ENCODE data around the gene TPRG1L.

TPRG1L gene

GRCh38 chr1:3630161-3630611 lies 5.4 kb downstream of the TPRG1L start:
- DNase-seq, result no peak

DNA sequence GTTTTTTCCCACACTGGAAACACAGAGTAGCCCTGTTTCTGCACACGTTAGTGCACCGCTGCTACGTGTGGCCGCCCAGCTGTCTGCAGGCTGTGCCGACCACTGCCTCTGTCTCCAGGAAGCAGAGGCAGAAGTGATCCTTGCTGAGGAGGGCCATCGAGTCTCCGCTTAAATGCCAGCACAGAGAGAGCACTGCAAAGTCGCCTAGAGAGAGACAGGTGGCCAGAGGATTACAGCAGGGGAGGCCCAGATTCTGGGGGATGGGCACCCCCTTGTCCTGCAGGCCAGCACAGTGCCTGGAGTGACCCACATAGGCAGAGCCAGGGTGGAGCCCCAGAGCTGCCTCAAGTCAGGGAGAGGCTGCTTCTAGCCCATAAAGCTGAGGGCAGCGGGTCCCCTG lies 6.1 kb downstream of the TPRG1L start:
- DNase-seq, result no peak

DNA sequence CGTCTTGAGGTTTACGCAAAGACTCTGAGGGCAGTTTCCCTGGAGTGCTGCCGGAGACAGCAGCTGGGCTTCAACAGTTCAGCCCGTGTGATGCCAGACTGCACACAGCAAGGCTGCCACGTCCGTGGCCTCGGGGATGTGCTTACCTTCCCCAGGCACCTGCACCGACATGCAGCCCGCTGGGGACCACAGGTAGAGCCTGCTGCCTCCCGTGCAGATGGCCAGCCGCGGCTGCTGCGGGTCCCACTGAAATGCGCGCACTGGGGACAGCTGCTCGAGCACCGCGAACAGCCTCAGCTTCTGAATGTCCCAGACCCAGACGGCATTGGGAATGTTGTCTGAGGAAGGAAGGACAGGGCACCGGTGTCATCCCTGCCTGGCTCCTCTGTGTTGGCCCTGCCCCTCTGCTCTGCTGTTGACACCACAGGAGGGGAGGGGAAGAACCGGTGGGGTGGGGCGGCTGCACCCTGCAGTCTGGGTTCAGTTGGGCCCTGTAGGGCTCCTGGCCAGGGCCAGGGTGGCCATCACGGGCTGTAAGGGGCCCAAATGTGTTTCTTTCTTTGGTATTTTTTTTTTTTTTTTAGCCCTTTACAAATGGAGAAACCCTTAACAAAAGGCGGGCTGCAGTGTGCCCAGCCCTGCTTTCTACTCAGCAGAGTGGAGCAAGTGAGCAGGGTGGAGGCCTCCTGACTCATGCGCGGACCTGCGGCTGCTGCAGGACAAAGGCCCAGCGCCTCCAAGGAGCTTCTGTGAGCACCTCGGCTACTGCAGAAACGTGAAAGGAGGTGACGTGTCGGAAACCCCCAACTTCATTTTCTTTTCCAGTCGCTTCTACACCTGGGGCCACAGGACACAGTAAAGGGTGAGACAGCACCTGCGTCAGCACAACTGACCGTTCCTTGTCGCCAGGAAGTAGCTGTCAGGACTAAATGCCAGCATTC lies 6.8 kb downstream of the TPRG1L start:
- no peak for DNase-seq

- DNase-seq, result no peak
Observed at GRCh38 chr1:3632298-3632697, 7.5 kb downstream of the TPRG1L start.

DNA sequence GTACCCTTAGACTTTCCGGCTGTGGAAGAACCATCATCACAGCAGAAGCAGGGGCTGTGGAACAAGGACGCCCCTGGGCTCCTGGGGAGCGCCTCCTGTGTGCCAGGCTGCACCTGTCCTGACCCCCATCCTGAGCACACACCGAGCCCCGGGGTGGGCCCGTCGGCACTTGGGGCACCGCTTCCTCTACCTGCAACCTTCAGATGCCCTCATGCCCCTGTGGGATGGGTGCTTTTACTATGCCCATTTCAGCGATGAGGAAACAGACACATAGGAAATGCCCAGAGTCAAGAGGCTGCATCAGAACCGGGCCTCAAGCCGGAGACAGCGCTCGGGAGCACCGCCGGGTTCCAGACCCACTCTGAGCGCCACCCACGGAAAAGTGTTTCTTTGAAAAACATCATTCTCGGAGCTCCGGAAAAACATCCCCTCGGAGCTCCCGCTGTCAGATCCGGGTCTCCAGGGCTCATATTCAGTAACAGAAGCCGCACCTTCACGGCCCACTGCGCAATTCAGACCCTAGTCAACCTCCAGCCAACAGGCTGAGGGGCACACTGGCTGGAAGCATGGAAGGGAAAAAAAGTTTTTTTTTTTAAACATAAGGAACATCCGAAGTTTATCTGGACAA lies 8.0 kb downstream of the TPRG1L start:
- no peak for DNase-seq

DNA sequence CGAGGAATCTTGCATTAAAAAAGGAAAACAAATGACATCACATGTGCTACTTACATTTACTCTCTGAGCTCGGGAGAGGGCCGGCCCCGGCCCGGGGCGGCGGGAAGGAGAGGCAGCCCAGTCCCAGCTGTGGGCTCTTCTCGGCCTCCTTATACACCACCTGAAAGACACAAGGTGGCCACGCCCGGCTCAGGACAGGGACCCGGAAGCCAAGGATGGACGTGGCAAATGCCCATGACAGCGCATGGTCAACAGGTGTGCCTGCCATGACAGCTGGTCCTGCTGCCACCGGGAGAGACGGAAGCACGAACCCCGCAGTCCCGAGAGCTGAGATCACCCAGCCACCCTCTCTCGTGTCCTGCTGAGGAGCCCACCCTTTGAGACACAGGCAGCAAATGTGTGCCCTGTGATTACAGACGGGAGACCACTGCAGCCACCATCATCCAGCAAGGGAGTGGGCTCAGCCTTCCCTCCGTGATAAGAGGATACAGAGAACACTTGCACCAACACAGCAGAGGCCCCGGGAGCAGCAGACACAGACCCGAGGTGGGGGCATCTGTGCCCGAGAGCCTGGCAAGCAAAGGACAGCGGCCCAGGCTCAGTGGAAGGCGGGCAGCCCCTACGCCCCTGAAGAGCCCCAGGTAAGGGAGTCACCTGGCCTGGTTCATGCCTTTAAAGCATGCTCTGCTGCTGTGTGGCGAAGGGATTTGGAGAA lies 8.7 kb downstream of the TPRG1L start:
- no peak for DNase-seq

- no peak for DNase-seq
Observed at GRCh38 chr1:3634059-3634800, 9.4 kb downstream of the TPRG1L start.

GRCh38 chr1:3636080-3636479 lies 11.3 kb downstream of the TPRG1L start:
- no peak for DNase-seq

GRCh38 chr1:3636531-3636930 lies 11.7 kb downstream of the TPRG1L start:
- no peak for DNase-seq

GRCh38 chr1:3638027-3638426 lies 13.2 kb downstream of the TPRG1L start:
- DNase-seq, result no peak

DNA sequence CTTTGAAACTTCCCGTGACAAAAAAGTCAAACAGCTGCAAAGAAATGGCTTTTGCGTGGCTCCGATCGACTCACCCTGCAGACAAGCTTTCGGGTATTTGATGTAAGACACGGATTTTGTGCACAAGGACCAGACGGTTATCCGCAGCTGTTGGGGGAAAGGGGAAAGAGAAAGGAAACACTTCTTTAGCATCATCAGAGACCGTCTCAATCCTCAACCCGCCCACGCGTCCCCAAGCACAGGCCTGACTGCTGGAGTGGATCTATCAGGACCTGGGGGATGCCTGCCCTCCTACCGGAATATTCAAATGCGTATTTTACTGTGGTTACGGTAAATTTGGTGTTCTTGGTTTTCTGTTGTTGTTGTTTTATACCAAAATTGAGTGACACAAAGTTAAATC lies 13.9 kb downstream of the TPRG1L start:
- DNase-seq, result no peak

DNA sequence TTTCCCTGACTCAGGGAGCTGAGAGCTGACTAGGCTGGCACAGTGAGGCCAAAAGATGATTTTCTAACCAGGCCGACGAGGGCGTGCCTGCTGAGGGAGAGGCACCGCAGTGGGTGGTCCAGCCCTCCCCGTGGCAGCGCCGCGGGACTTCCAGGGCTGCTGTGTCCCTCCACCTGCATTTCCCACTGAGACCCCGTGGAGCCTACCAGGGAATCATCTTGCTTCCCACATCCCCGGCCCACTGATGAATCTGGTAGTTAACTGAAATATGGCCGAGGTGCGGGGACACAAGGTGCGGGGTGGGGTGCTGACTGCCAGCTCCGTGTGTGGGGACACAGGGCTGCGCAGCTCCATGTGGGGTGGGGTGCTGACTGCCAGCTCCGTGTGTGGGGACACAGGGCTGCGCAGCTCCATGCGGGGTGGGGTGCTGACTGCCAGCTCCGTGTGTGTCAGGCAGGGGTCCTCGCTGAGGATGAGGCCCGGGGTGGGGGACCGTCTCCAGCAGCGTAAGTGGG lies 14.6 kb downstream of the TPRG1L start:
- DNase-seq, result no peak

DNA sequence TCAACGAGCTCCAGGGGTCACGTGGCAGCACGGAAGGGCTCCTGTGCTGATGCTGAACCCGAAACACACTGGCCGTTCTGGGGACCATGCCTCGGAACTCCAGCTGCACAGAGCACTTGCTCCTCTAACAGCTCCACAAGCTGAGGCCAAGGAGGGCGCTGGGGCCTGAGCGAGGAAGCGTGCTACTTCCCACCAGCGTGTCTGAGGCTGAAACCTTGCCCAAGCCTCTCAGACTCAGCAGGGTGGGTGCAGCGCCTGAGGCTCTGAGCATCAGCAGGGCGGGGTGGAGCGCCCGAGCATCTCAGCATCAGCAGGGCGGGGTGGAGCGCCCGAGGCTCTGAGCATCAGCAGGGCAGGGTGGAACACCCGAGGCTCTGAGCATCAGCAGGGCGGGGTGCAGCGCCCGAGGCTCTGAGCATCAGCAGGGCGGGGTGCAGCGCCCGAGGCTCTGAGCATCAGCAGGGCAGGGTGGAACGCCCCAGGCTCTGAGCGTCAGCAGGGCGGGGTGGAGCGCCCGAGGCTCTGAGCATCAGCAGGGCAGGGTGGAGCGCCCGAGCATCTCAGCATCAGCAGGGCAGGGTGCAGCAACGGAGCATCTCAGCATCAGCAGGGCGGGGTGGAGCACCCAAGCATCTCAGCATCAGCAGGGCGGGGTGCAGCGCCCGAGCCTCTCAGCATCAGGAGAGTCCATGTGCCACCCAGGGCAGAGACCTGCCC lies 15.5 kb downstream of the TPRG1L start:
- no peak for DNase-seq

GRCh38 chr1:3641046-3641760 lies 16.4 kb downstream of the TPRG1L start:
- DNase-seq, result no peak

DNA sequence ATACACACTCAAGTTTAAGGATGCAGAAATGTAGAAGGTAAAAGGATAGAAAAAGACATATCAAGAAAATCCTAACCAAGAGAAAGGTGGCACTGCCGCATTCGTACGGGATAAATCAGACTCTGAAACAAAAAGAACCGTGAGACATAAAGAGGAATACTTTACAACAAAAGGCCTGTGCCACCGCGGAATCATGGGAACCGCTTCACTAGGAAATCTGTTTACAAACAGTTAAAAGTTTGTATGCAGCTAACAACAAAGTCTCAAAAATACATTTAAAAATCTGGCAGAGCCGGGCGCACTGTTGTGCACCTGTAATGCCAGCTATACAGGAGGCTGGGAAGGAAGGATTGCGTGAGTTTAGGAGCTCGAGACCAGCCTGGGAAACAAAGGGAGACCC lies 17.0 kb downstream of the TPRG1L start:
- DNase-seq, result no peak

- no peak for DNase-seq
Observed at GRCh38 chr1:3642919-3643675, 18.3 kb downstream of the TPRG1L start.

DNA sequence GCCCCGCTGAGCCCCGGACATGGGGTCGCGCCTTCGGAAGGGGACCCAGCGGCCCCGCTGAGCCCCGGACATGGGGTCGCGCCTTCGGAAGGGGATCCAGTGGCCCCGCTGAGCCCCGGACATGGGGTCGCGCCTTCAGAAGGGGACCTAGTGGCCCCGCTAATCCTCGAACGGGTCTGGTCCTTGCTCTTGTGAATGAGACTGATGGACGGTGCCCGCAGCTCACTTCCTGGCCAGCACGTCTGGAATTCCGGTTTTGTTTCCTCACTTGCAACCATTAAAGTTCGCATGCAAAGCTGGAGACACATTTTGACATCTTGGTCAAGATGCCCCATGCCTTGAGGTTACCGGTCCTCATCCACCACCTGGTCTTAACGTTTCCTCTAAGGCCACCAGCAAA lies 19.5 kb downstream of the TPRG1L start:
- DNase-seq, result no peak

DNA sequence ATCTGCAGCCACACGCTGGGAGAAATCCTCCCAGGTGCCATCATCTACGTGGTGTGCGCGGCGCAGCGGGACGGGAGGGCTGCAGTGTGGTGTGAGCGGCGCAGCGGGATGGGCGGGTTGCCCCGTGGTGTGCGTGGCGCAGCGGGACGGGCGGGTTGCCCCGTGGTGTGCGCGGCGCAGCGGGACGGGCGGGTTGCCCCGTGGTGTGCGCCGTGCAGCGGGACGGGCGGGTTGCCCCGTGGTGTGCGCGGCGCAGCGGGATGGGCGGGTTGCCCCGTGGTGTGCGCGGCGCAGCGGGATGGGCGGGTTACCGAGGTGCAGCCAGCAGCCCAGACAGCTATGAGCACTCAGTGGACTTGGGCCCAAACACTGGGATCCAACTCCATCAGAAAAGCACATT lies 20.4 kb downstream of the TPRG1L start:
- no peak for DNase-seq

- no peak for DNase-seq
Observed at GRCh38 chr1:3645666-3646355, 21.0 kb downstream of the TPRG1L start.

DNA sequence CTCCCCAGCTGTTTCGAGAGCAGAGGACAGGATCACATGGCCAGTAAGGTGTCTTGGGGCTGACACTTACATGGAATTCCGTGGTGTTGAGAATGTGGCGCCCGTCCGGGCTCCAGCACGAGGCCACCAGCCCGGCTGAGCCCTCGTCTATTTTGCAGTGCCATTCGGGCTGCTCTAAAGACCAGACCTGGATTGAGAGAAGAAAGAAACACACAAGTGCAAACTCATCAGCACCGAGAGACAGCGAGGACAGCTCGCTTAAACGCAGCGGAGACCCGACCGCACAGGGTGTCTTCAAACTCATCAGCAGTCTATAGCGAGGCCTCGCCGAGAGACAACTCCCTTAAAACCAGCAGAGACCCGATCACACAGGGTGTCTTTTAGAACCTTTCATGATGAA lies 21.8 kb downstream of the TPRG1L start:
- DNase-seq, result no peak
